Osteocyte (in vitro differentiated cells): ENCODE results near the gene ANKH. TPM values are rescaled to one million over a fixed set of nuclear protein-coding genes. Genes with fewer than 3 reads are reported as not detected.

Source experiments
- DNase-seq: peaks from one replicate; pipeline ENCODE4 v3.0.0; 2021; ENCODE audit warnings: mixed read lengths; ENCODE audit not compliant: unreplicated experiment; ENCODE audit errors: extremely low spot score
- H3K27ac Mint-ChIP-seq: one replicate; pipeline ENCODE4 v1.8.0; 2021; ENCODE audit warnings: mild to moderate bottlenecking, mixed read lengths; ENCODE audit not compliant: unreplicated experiment
- H3K27me3 Mint-ChIP-seq: one replicate; pipeline ENCODE4 v1.8.0; 2021; ENCODE audit warnings: mixed read lengths; ENCODE audit not compliant: unreplicated experiment
- H3K36me3 Mint-ChIP-seq: one replicate; pipeline ENCODE4 v1.8.0; 2021; ENCODE audit warnings: mixed read lengths; ENCODE audit not compliant: unreplicated experiment
- H3K4me1 Mint-ChIP-seq: one replicate; pipeline ENCODE4 v1.8.0; 2021; ENCODE audit warnings: mixed read lengths; ENCODE audit not compliant: unreplicated experiment
- H3K4me3 Mint-ChIP-seq: one replicate; pipeline ENCODE4 v1.8.0; 2021; ENCODE audit warnings: mild to moderate bottlenecking, moderate library complexity, mixed read lengths; ENCODE audit not compliant: unreplicated experiment
- H3K9me3 Mint-ChIP-seq: one replicate; pipeline ENCODE4 v1.8.0; 2021; ENCODE audit warnings: mixed read lengths; ENCODE audit not compliant: unreplicated experiment
- CTCF ChIP-seq: fragments of 200-600 bp; sonication (generic); IDR thresholded peaks from 2 replicates; pipeline ENCODE4 v1.5.0; 2021; ENCODE audit warnings: antibody characterized with exemption, mild to moderate bottlenecking, moderate library complexity
- total RNA-seq: library from RNA; stranded (reverse); gene quantifications from 2 replicates; pipeline ENCODE4 v1.2.1, GENCODE V29; 2021

Gene ANKH
- total RNA-seq, 1 donor from 2014 or later = 50.8 TPM

- Mint-ChIP-seq H3K27ac (no peak overlapping the region), H3K27me3 (no peaks in the 10 kb centered on the region), H3K9me3 (peaks cover 2% of the 10 kb centered on the region), H3K4me3 (no peak overlapping the region), H3K36me3 (peaks cover 5% of the 10 kb centered on the region), H3K4me1 (peaks cover 16% of the 10 kb centered on the region)
- DNase-seq = no peak
- TF ChIP-seq CTCF = no peak
Observed at GRCh38 chr5:14778792-14779070, 92.8 kb downstream of the ANKH start.

DNA sequence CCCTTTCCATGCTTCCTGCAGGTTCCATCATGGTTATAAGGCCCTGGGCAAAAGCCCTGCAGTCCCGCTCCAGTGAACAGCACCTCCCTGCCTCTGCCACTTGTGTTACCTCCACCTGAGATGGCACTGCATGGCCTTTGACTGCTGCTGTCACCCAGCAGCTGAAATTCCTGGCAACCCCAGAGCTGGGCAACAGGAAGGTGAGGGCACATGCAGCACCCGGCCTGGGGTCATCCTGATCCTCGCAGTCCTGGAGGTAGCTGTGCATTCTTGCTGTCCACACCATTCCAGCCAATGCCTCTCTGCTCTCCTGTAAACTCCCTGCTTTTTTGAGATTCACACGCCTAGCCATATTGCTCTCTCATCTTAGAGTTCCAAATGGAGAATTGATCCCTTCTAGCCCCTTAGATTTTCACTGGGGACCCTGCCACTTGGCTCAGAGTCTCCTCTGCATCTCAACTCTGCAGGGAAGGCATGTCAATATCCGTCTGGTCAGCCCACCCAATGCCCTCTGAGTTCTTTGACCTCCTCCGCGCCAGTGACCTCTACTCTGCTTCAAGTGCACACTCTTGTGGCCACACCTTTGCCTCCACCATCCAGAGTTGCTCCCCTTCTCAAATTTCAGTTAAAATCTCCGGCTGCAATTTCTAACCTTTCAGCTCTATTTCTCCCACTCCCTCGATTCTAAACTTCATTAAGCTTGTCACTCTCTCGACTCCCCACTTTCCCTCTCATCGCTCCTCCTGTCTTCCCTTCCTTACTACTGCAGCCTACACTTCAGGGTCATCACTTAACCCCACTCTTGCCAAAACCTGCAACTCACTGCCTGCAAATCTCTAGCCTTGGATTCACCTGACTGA lies 93.4 kb downstream of the ANKH start:
- peaks cover 16% of the 10 kb centered on the region for H3K4me1 Mint-ChIP-seq
- H3K9me3 Mint-ChIP-seq = no peaks in the 10 kb centered on the region
- H3K4me3 Mint-ChIP-seq = no peak overlapping the region
- DNase-seq = no peak
- no peaks in the 10 kb centered on the region for H3K27me3 Mint-ChIP-seq
- no peak for TF ChIP-seq CTCF
- H3K27ac Mint-ChIP-seq = no peak overlapping the region
- H3K36me3 Mint-ChIP-seq = peaks cover 5% of the 10 kb centered on the region

- DNase-seq = no peak
- H3K9me3 Mint-ChIP-seq = no peaks in the 10 kb centered on the region
- no peak overlapping the region for H3K27ac Mint-ChIP-seq
- H3K36me3 Mint-ChIP-seq = peaks cover 5% of the 10 kb centered on the region
- no peak overlapping the region for H3K4me3 Mint-ChIP-seq
- peaks cover 16% of the 10 kb centered on the region for H3K4me1 Mint-ChIP-seq
- TF ChIP-seq CTCF = no peak
- no peaks in the 10 kb centered on the region for H3K27me3 Mint-ChIP-seq
Observed at GRCh38 chr5:14777187-14777586, 94.4 kb downstream of the ANKH start.

DNA sequence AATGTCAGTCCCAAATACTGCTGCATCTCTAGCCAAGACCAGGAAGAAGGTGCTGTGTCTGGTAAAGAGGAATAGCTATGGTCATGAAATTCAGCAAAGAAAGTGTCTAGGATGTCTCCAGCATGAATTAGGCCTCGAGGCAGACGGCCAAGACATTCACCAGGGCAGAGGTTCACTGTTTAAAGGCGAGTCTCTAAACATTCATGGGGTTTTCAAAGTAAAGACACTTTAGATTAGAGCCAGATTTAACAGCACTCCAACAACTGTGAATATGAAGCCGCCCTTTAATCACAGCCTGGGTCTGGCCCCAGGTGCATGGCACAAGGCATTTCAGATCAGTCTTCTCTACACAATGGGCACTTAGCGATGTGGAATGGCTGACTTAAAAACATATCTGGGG lies 95.0 kb downstream of the ANKH start:
- Mint-ChIP-seq H3K27ac (no peak overlapping the region), H3K4me1 (peaks cover 16% of the 10 kb centered on the region), H3K36me3 (peaks cover 5% of the 10 kb centered on the region), H3K27me3 (no peaks in the 10 kb centered on the region), H3K4me3 (no peak overlapping the region), H3K9me3 (no peaks in the 10 kb centered on the region)
- no peak for TF ChIP-seq CTCF
- DNase-seq = no peak

- H3K9me3 Mint-ChIP-seq = no peaks in the 10 kb centered on the region
- no peaks in the 10 kb centered on the region for H3K27me3 Mint-ChIP-seq
- no peak overlapping the region for H3K4me3 Mint-ChIP-seq
- no peak overlapping the region for H3K27ac Mint-ChIP-seq
- no peak for DNase-seq
- H3K36me3 Mint-ChIP-seq = peaks cover 5% of the 10 kb centered on the region
- TF ChIP-seq CTCF = no peak
- peaks cover 14% of the 10 kb centered on the region for H3K4me1 Mint-ChIP-seq
Observed at GRCh38 chr5:14775857-14776256, 95.7 kb downstream of the ANKH start.
